ENCODE data around the gene INKA2.

DNA sequence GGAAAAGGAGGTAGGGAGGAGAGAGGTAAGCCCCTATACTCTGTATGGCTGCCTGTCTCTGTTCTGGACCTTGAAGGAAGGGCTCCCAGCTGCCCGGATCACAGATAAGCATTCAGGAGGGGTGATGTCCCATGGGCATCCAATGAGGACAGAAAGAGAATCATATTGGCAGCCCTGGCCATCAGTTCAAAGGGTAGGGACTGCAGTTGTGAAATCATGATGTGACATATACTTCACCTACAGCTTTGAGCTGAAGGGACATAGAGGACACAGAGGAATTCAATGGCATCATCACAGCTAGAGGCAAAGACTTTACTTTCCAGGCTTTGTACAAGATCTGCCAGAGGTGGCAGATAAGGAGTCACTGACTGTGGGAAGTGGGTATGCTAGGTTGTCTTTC, 38.1 kb upstream of the INKA2 start:
- TF ChIP-seq ARNTL (CRISPR knock-in tag; IDR thresholded peaks at IDR 0.05; ENCODE audit: borderline replicate concordance, low read depth) (no peak), ZNF70 (CRISPR knock-in tag; IDR thresholded peaks at IDR 0.05) (no peak), ZFP30 (CRISPR knock-in tag; IDR thresholded peaks at IDR 0.05) (no peak), RARB (CRISPR knock-in tag; IDR thresholded peaks at IDR 0.05) (no peak), CSDC2 (CRISPR knock-in tag; IDR thresholded peaks at IDR 0.05) (no peak), ZNF565 (CRISPR knock-in tag; conservative IDR thresholded peaks at IDR 0.05; ENCODE audit: low read depth) (no peak), BACH2 (CRISPR knock-in tag; IDR thresholded peaks at IDR 0.05; ENCODE audit: borderline replicate concordance) (no peak), TOX (CRISPR knock-in tag; IDR thresholded peaks at IDR 0.05; ENCODE audit: borderline replicate concordance) (no peak), GLIS3 (CRISPR knock-in tag; IDR thresholded peaks at IDR 0.05) (no peak), ZFP3 (CRISPR knock-in tag; IDR thresholded peaks at IDR 0.05) (no peak), OSR1 (CRISPR knock-in tag; IDR thresholded peaks at IDR 0.05) (no peak)
- TF ChIP-seq, protein P1, sequence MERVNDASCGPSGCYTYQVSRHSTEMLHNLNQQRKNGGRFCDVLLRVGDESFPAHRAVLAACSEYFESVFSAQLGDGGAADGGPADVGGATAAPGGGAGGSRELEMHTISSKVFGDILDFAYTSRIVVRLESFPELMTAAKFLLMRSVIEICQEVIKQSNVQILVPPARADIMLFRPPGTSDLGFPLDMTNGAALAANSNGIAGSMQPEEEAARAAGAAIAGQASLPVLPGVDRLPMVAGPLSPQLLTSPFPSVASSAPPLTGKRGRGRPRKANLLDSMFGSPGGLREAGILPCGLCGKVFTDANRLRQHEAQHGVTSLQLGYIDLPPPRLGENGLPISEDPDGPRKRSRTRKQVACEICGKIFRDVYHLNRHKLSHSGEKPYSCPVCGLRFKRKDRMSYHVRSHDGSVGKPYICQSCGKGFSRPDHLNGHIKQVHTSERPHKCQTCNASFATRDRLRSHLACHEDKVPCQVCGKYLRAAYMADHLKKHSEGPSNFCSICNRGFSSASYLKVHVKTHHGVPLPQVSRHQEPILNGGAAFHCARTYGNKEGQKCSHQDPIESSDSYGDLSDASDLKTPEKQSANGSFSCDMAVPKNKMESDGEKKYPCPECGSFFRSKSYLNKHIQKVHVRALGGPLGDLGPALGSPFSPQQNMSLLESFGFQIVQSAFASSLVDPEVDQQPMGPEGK (CRISPR knock-in tag; IDR thresholded peaks at IDR 0.05; ENCODE audit: borderline replicate concordance): no peak
- TF ChIP-seq, protein P2, sequence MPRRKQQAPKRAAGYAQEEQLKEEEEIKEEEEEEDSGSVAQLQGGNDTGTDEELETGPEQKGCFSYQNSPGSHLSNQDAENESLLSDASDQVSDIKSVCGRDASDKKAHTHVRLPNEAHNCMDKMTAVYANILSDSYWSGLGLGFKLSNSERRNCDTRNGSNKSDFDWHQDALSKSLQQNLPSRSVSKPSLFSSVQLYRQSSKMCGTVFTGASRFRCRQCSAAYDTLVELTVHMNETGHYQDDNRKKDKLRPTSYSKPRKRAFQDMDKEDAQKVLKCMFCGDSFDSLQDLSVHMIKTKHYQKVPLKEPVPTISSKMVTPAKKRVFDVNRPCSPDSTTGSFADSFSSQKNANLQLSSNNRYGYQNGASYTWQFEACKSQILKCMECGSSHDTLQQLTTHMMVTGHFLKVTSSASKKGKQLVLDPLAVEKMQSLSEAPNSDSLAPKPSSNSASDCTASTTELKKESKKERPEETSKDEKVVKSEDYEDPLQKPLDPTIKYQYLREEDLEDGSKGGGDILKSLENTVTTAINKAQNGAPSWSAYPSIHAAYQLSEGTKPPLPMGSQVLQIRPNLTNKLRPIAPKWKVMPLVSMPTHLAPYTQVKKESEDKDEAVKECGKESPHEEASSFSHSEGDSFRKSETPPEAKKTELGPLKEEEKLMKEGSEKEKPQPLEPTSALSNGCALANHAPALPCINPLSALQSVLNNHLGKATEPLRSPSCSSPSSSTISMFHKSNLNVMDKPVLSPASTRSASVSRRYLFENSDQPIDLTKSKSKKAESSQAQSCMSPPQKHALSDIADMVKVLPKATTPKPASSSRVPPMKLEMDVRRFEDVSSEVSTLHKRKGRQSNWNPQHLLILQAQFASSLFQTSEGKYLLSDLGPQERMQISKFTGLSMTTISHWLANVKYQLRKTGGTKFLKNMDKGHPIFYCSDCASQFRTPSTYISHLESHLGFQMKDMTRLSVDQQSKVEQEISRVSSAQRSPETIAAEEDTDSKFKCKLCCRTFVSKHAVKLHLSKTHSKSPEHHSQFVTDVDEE (CRISPR knock-in tag; IDR thresholded peaks at IDR 0.05): no peak
- TF ChIP-seq, protein P3, sequence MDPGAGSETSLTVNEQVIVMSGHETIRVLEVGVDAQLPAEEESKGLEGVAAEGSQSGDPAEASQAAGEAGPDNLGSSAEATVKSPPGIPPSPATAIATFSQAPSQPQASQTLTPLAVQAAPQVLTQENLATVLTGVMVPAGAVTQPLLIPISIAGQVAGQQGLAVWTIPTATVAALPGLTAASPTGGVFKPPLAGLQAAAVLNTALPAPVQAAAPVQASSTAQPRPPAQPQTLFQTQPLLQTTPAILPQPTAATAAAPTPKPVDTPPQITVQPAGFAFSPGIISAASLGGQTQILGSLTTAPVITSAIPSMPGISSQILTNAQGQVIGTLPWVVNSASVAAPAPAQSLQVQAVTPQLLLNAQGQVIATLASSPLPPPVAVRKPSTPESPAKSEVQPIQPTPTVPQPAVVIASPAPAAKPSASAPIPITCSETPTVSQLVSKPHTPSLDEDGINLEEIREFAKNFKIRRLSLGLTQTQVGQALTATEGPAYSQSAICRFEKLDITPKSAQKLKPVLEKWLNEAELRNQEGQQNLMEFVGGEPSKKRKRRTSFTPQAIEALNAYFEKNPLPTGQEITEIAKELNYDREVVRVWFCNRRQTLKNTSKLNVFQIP (CRISPR knock-in tag; IDR thresholded peaks at IDR 0.05; ENCODE audit: borderline replicate concordance, low read depth): no peak
